T-helper 1 cell treated with Interleukin-12 subunit alpha and Interleukin-12 subunit beta and Interleukin-4 antibody, amounts not matched to agents 30 ng/mL and 1 ng/mL, for 36 hours (primary cell): ENCODE data around the gene CNMD. TPM values are rescaled to one million over a fixed set of nuclear protein-coding genes. Genes with fewer than 3 reads are reported as not detected.
"Not testable (repeated sequence)": the region's sequence is repeated elsewhere in the genome, so short reads cannot be mapped to it uniquely, and the experiment has no call there.

Experiments used
- intact Hi-C: fragments of 100-400 bp; cut with micrococcal nuclease; formaldehyde crosslinking; loops from one replicate; pipeline ENCODE4 v1.15.1; 2024
- total RNA-seq: library from RNA; stranded (reverse); gene quantifications from 2 replicates; pipeline ENCODE4 v1.2.3, GENCODE V29; 2022

CNMD gene
- total RNA-seq, 1 donor from 2014 or later, result not detected

- intact Hi-C loops, result no loop called here
Measured at GRCh38 chr13:52744842-52745375, 5.3 kb upstream of the CNMD start.

- intact Hi-C loops, result no loop called here
Measured at GRCh38 chr13:52743988-52744387, 4.4 kb upstream of the CNMD start.

DNA sequence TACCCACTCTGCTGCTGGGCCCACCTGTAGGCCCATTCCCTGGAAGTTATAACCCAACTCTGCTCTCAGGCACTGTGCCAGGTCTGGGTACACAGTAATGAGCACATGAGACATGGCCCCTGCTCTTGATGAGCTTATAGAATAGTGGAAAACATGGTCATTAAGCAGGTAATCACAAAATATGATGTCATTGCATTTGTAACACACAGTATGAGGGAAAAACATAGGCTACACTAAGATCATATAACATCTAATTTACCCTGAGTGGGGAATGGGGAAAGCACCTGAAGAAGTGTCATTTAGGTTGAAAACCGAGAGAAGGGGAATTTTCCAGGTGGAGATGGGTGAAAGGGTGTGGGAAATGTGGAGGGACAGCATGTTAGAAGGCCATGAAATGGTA, 3.9 kb upstream of the CNMD start:
- intact Hi-C loops, result no loop called here

- intact Hi-C loops, result loop anchor here (1.0 kb wide), 1 partner anchor 74 kb away; no protein-coding TSS in a partner anchor
Measured at GRCh38 chr13:52738719-52739467, 727 bp downstream of the CNMD start.

DNA sequence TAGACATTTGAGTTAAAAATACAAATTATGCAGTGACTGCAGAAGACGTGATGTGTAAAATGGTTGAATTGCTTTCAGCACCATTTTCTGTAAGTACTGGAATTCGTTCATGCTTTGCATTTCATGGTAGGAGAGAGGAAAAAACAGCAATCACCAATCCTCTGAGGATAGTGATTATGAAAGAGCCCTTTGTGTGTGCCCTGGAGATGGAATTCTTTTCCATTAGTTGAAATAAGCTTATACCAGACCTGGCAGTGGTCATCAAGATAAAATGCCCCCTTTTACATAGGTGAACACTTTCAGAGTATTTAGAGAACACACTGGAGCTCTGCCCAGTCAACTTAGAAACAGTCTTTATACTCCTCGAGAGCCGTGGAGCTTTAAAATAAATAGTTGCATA, 1.7 kb downstream of the CNMD start:
- intact Hi-C loops, result no loop called here

DNA sequence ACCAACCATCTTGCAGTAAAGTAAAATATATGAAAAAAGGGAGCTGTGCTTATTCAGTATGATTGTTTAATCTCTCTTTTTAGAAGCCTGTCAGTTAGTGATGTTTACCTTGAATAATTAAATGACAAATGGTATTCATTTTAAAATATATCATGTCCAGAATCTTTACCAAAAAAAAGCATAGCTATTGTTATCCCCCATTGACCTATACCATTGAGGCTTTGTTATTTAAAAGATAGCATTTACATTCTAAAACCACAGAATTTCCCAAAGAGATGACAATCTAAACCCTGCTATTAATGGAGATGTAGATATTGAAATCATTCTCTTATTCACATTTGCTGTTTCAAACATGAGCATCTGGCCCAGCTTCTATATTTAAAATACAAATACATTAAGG, 2.2 kb downstream of the CNMD start:
- intact Hi-C loops, result no loop called here

DNA sequence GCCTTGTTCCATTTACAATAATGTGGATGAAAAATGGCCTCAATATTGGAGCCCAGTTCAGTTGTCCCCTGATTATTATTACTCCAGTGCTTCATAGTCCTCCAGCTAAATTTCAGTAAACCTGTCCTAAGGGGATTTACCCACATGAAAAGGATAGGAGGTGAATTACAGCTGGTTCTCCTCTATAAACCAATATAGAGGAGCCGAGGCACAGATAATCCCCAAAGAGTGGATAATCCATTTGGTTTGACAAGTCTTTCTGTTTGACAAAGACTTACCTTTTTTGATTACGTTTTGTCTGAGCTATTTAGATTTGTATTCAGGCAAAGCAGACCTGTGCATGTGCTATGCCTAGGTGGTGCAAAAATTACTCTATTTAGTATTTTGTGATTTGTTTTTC, 2.7 kb downstream of the CNMD start:
- intact Hi-C loops, result no loop called here

DNA sequence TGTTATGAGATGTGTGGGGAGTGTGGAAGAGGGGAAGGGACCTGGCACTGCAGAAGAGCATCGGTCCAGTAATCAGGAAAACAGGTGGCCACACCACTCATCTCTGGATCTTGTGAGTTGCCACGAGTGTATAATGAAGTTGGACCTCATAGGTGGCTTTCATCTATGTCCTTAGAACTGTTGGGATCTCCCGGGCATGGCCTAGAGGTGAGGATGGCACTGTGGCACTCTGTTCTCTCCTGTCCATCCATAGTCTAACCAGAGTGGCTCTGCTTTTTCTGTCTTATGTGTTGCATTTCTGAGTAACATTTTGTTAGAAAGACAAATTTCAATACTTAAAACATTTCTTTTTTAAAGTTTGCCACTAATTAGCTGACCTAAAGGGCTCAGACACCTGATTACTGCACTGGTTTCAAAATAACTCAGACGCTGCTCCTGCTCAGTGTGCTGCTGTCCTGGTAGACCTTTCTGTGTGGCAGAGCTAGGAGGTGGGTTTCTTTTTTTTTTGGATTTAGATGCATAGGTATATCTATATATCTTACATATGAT, 5.5 kb downstream of the CNMD start:
- intact Hi-C loops, result no loop called here

DNA sequence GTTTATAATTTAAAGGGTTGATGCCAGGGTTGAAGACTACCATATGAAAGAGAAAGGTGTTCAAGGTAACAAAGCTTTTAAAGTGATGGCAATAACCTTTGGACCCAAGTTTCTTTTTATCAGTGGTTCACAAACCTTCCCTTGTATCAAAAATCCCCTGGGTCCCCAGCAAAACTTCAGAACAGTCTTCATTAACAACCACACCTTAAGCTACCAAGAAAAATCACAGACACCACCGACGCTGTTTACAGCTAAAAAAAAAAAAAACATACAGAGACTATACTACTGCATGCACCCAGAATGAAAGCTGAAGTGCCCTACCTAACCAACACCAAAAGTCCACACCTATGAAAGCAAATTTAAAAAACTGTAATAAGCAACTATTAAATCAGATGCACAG, 13.4 kb downstream of the CNMD start:
- intact Hi-C loops, result no loop called here

DNA sequence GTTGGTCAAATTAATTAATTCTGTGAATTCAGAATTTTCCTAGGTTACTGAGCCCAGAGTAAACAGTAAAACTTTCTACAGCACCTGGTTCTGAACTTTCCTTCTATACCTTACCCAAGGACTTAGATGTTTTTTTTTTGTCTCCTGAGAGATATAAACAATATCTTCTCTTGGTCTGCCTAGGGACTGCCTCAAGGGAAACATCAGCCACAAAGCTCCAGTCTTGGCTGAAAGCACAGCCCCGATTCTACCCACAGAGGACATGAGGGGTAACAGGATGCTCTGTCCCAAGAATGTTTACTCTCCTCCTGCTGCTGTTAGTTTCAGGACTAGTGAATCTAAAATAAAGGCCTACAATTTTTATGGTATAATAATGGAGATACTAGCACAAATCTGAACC, 14.3 kb downstream of the CNMD start:
- intact Hi-C loops, result no loop called here

DNA sequence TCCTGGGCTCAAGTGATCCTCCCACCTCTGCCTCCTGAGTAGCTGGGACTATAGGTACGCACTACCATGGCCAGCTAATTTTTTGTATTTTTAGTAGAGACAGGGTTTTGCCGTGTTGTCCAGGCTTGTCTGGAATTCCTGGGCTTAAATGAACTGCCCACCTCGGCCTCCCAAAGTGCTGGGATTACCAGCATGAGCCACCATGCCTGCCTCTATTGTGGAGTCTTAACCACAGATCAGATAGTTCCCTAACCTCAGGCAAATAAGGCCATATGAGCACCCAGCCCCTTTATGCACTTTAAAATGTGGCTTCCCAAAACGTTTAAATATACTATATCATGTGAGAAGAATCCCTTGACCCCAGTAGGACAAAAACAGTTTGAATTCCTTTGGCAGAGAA, 16.4 kb downstream of the CNMD start:
- intact Hi-C loops, result no loop called here

DNA sequence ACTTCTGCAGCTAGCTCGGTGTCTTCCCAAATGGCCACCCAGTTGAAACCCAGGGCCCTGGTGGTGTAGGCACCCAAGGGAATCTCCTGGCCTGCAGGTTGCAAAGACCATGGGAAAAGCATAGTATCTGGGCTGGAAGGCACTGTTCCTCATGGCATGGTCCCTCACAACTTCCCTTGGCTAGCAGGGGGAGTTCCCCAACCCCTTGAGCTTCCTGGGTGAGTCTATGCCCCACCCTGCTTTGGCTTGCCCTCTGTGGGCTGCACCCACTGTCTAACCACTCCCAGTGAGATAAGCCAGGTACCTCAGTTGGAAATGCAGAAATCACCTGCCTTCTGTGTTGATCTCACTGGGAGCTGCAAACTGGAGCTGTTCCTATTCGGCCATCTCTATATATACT, 18.3 kb downstream of the CNMD start:
- intact Hi-C loops, result not testable (repeated sequence)

- intact Hi-C loops, result not testable (repeated sequence)
Measured at GRCh38 chr13:52720904-52721303, 18.7 kb downstream of the CNMD start.

- intact Hi-C loops, result no loop called here
Measured at GRCh38 chr13:52713894-52714293, 25.7 kb downstream of the CNMD start.

DNA sequence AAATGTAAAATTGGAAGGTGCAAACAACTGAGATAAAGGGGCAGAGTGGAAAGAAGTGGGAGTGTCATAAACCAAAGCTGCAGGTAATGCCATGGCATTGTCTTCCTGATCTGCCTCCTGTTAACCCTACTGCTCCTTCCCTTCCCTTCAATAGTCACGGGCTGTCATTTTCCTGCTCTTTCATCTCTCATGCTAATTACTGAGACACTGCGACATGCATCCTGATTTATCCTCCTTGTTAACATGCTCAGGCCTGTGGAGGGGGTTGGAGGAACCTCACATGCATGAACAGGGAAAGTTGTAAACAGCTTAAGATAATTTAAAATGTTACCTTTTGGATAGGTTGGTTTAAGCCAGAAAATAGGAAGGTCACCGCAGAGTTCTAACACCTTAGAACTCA, 27.2 kb downstream of the CNMD start:
- intact Hi-C loops, result no loop called here

DNA sequence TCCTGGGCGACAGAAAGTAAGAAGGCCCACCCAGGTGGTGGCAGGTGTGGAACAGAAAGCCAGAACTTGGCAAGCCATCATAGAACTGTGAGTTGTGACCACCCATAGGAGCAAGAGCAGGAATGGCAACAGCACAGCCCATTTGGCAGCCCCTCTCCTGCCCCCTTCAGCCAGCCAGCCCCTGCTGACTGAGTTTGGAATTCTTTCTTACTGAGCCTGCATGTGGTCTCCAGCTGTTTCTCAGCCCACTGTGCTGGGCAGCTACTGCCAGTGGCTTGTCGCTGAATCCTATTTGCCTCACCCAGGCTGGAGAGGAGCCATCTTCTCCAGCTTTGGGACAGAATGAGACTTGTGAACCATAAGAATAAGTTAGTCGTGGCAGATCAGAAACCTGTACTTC, 28.3 kb downstream of the CNMD start:
- intact Hi-C loops, result no loop called here

DNA sequence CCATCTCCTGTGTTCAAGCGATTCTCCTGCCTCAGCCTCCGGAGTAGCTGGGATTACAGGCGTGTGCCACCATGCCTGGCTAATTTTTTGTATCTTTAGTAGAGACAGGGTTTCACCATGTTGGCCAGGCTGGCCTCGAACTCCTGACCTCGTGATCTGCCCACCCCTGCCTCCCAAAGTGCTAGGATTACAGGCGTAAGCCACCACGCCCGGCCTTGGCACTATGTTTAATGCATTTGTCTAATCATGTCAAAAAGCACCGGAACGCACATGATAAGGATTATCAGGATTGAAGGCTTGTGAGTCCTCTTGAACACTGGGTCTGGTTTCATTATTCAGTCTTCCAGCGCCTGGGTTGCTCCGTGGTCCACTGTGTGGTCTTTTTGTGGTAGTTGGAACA, 31.4 kb downstream of the CNMD start:
- intact Hi-C loops, result not testable (repeated sequence)

DNA sequence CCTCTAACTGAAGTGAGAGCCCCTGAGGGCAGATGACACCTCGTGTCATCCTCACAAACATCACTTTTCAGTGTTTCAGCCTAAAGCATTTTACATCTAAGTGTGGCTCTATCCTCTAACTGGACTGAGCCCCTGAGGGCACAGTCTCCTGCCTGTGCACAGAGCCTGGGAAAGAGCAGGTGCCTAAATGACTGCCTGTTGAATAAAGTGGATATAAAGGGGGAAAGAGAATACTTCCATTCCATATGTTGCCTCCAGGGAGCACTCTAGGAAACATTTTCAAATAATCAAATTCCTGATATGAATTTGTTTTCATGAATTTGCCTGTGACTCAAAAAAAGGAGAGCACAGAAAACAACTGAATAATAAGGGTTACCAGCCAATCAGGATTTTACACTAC, 32.2 kb downstream of the CNMD start:
- intact Hi-C loops, result no loop called here

DNA sequence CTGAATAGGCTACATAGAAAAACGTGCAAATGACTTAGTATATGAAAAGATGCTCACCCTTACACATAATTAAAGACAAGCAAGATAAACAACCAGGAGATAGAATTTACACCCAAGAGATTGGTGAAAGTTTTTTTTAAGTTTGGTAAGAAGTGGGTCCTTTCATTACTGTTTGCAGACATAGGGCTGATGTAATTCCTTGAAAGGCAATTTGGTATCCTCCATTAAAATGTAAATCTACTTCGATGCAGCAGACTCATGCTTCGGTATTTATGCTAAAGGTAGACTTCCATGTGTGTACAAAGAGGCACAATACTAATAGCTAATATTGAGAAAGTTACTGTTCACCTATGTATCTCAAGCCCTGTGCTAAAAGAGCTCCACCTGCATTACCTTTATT, 33.5 kb downstream of the CNMD start:
- intact Hi-C loops, result no loop called here

DNA sequence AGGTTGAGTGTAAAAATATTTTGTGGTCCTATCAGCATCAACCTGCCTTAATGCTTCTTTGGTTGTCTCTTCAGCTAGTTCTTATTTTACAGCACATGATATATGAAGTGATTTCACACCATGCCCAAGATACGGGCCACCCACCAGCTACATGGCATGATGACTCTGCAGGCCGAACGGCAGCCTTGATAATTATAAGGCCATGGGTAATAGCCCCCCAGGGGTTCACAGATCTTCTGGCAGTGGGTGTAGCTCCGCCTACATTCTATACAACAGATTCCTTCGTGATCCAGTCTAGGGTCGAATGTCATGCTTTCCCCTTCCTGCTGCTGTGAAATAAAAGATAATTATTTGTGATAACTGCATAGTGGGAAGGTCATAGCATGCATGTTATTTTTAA, 36.1 kb downstream of the CNMD start:
- intact Hi-C loops, result no loop called here

DNA sequence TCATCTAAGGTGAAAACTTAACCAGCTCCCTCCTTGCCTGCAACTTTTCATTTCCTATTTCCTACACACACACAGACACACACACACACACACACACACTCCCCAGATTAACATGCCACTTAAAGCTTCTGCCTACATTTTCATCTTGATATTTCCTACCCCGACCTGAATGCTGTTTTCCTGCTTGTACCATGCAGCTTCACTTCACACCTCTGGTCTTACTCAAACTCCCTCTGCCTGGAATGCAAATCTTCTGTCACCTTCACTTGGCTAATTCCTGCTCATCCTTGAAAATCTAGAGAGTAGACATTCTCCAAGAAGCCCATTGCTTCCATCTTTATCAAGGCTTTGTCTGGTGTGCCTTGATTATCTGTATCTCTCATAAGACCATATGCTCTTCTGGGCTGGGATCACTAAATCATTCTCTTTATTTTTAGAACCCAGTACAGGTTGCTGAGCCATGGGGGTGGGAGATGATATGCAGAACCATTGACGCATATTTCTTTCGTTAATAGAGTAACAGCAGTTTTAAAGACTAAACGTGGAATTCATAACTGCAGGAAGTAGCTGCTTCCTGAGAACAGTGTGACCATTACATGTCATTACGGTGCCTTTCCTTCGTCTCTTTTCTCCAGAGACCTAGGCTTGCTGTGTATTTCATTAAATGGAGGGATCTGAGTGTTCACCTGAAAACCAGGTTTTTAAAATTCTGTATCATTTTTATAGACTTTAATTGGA, 37.7 kb downstream of the CNMD start:
- intact Hi-C loops, result no loop called here

GRCh38 chr13:52696566-52696965, 43.1 kb downstream of the CNMD start:
- intact Hi-C loops, result no loop called here
